Measurements from ENCODE around the gene MAPK9. TPM values are rescaled to one million over a fixed set of nuclear protein-coding genes. Genes with fewer than 3 reads are reported as not detected.
A peak's percentile ranks its signal among the peaks of the same experiment; 100 is the strongest.

Gene MAPK9
- total RNA-seq, 1 donor from 2014 or later: 34.4 TPM

DNA sequence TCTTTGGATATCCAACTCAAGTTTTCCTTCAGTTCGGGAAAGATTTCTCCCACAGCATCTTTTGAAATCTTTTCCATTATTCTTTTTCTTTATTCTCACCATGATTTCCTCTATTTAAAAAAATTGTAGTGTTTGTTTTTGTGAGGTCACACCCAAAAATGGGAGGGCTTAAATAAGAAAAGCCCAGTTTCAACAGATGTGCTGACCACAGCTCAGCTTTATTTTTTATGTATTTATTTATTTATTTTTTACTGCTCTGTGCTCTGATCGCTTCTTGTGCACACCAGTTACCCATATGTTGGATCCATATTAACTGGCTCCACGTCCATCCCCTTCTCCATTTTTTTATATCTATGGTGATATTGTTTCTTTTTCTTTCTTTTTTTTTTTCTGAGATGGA is 41.0 kb upstream of the MAPK9 start:
- Mint-ChIP-seq H3K27me3 (peaks cover 9% of the 10 kb centered on the region), H3K4me3 (no peak overlapping the region), H3K36me3 (peaks cover 5% of the 10 kb centered on the region), H3K9me3 (no peaks in the 10 kb centered on the region), H3K4me1 (ENCODE audit: unreplicated experiment) (peaks cover 7% of the 10 kb centered on the region), H3K27ac (no peak overlapping the region)
- no peak for DNase-seq (ENCODE audit: extremely low spot score, unreplicated experiment)
- TF ChIP-seq, protein P1, sequence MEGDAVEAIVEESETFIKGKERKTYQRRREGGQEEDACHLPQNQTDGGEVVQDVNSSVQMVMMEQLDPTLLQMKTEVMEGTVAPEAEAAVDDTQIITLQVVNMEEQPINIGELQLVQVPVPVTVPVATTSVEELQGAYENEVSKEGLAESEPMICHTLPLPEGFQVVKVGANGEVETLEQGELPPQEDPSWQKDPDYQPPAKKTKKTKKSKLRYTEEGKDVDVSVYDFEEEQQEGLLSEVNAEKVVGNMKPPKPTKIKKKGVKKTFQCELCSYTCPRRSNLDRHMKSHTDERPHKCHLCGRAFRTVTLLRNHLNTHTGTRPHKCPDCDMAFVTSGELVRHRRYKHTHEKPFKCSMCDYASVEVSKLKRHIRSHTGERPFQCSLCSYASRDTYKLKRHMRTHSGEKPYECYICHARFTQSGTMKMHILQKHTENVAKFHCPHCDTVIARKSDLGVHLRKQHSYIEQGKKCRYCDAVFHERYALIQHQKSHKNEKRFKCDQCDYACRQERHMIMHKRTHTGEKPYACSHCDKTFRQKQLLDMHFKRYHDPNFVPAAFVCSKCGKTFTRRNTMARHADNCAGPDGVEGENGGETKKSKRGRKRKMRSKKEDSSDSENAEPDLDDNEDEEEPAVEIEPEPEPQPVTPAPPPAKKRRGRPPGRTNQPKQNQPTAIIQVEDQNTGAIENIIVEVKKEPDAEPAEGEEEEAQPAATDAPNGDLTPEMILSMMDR (conservative IDR thresholded peaks at IDR 0.05): no peak

DNA sequence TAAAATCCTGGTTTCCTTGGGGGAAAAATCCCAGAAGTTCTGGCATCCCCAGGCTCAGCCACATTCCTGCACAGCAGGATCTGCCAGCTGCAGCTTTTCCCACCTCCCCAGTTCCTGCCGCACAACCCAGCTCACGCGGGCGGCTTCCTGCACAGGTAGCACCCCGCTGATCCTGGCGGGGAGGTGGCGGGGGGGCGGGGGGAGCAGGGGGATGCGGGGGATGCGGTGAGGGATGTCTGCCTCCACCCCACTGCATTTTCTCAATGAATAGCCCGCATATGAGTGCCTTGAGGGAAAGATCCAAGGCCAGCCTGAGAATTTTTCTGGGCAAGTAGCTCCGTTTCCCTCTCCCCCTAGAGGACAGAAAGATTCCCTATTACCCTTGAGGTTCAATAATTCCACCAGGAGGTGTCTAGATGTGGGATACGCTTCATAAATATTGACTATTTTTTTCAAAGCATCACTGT is 40.2 kb upstream of the MAPK9 start:
- Mint-ChIP-seq H3K9me3 (no peaks in the 10 kb centered on the region), H3K4me3 (no peak overlapping the region), H3K27me3 (peaks cover 9% of the 10 kb centered on the region), H3K36me3 (peaks cover 5% of the 10 kb centered on the region), H3K27ac (no peak overlapping the region), H3K4me1 (ENCODE audit: unreplicated experiment) (peaks cover 7% of the 10 kb centered on the region)
- TF ChIP-seq, protein P1 (conservative IDR thresholded peaks at IDR 0.05): peak; percentile 60
- DNase-seq (ENCODE audit: extremely low spot score, unreplicated experiment): no peak

DNA sequence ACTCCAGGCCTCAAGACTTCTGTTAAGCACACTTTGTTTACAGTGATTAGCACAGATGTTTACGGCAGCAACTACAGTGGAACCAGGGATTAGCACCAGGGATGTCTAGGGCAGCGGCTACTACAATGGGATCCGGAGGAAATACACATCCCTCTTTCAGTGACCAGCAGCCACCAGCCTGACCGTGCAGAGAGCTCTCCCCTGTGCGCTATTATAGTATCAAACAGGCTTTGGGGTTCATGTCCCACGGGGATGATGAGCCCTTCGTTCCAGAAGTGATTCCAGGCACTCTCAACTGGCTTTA is 39.7 kb upstream of the MAPK9 start:
- no peak overlapping the region for H3K4me3 Mint-ChIP-seq
- peaks cover 7% of the 10 kb centered on the region for H3K4me1 Mint-ChIP-seq (ENCODE audit: unreplicated experiment)
- H3K27me3 Mint-ChIP-seq: peaks cover 9% of the 10 kb centered on the region
- H3K36me3 Mint-ChIP-seq: peaks cover 5% of the 10 kb centered on the region
- H3K9me3 Mint-ChIP-seq: no peaks in the 10 kb centered on the region
- DNase-seq (ENCODE audit: extremely low spot score, unreplicated experiment): no peak
- H3K27ac Mint-ChIP-seq: no peak overlapping the region
- TF ChIP-seq, protein P1 (conservative IDR thresholded peaks at IDR 0.05): no peak

DNA sequence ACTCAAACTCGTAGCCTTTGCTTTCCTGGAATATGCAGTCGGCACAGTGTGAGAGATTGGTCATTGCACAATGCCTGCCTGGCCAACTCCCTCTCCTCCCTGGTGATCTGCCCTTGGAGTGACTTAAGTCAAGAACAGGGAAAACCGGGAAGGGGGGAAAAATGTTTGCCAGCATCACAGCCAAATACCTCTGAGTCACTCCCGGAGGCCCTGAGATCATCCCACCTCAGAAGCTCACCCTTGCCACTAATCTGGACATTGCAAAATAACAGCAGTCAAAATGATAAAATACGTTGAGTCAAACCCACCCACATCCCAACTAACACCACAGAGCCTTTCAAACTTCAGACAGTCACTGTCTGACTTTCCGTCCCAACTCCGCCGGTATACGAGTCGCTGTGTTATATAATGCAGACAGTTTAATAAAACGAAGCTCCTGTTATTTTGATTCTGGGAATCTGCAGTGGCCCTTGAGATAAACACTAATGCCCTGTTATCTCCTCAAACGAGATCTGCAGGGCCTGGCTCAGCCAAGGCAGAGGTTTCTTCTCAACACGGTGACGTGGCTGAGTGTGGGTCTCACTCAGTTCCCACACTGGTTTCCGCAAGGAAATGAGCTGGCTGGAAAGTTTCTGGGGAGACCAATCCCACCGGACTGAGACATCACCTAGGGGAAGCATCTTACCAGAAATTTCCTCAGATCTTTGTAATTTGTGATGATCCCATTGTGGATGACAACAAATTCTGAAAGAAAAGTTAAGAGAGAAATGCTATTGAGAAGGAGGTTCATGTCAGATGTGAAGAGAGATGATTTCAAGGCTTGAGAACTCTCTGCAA is 39.1 kb upstream of the MAPK9 start:
- no peak for DNase-seq (ENCODE audit: extremely low spot score, unreplicated experiment)
- no peak overlapping the region for H3K27ac Mint-ChIP-seq
- H3K4me1 Mint-ChIP-seq (ENCODE audit: unreplicated experiment): peaks cover 7% of the 10 kb centered on the region
- TF ChIP-seq, protein P1 (conservative IDR thresholded peaks at IDR 0.05): no peak
- H3K36me3 Mint-ChIP-seq: peaks cover 5% of the 10 kb centered on the region
- no peak overlapping the region for H3K4me3 Mint-ChIP-seq
- peaks cover 9% of the 10 kb centered on the region for H3K27me3 Mint-ChIP-seq
- no peaks in the 10 kb centered on the region for H3K9me3 Mint-ChIP-seq

DNA sequence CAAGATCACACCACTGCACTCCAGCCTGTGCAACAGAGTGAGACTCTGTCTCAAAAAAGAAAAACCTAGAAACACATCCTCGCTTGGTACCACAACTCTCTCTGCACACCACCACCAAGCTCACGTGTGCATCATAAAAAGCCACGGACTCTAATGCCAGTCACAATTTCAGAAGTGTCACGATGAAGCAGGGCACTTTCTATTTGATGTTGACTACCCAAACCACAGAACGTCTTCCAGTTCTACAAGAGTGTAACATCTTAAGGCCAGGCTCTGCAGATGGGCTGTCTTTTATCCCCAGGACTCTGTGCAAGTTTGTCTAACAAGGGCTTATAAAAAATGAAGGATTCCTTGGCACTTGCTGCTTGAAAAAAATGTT is 38.4 kb upstream of the MAPK9 start:
- DNase-seq (ENCODE audit: extremely low spot score, unreplicated experiment): no peak
- no peak overlapping the region for H3K27ac Mint-ChIP-seq
- TF ChIP-seq, protein P1 (conservative IDR thresholded peaks at IDR 0.05): no peak
- H3K9me3 Mint-ChIP-seq: no peaks in the 10 kb centered on the region
- H3K4me1 Mint-ChIP-seq (ENCODE audit: unreplicated experiment): peaks cover 7% of the 10 kb centered on the region
- H3K36me3 Mint-ChIP-seq: peaks cover 5% of the 10 kb centered on the region
- H3K4me3 Mint-ChIP-seq: no peak overlapping the region
- H3K27me3 Mint-ChIP-seq: peaks cover 9% of the 10 kb centered on the region

Data from type B pancreatic cell (in vitro differentiated cells).